ENCODE results near the gene RDH16. TPM values are rescaled to one million over a fixed set of nuclear protein-coding genes. Genes with fewer than 3 reads are reported as not detected.

The RDH16 gene
- total and polyA plus RNA-seq, 2 donors from 2014 or later: 0.15 to 0.41 TPM

GRCh38 chr12:56994231-56994746, 36.9 kb upstream of the RDH16 start:
- H3K27me3 ChIP-seq (ENCODE audit: control insufficient read depth, insufficient read depth, low read length): no peaks in the 10 kb centered on the region
- H3K9ac ChIP-seq (ENCODE audit: low read length in 3 of 3): no peak overlapping the region
- DNase-seq (no peak), FAIRE-seq (no peak)
- H3K9me3 ChIP-seq (ENCODE audit: control insufficient read depth in 2 of 3, insufficient read depth in 1 of 3, low read length in 3 of 3): no peaks in the 10 kb centered on the region
- intact Hi-C loops (cut with DNase I): loop anchor here (10.0 kb wide), 1 partner anchor 229 kb away; the partner anchor contains the start of gene HSD17B6
- H3K4me1 ChIP-seq (ENCODE audit: control insufficient read depth in 2 of 3, insufficient read depth in 2 of 3, low read depth in 1 of 3, low read length in 3 of 3): peaks cover 0 to 9% (median 9%) of the 10 kb centered on the region in 3 donors
- H3K27ac ChIP-seq (ENCODE audit: low read depth in 2 of 2, low read length in 2 of 2): peak overlapping the region in 1 of 2 donors; percentile 5
- peaks cover 0 to 2% (median 0%) of the 10 kb centered on the region in 3 donors for H3K36me3 ChIP-seq (ENCODE audit: control insufficient read depth in 2 of 3, insufficient read depth in 3 of 3, low read length in 3 of 3)
- TF ChIP-seq CTCF (IDR thresholded peaks at IDR 0.05; ENCODE audit: borderline replicate concordance, extremely low read depth, insufficient read depth): no peak
- H3K4me3 ChIP-seq (ENCODE audit: low read length in 3 of 3): no peak overlapping the region

- DNase-seq (no peak), FAIRE-seq (no peak)
- TF ChIP-seq CTCF (IDR thresholded peaks at IDR 0.05; ENCODE audit: borderline replicate concordance, extremely low read depth, insufficient read depth): no peak
- Histone ChIP-seq H3K27ac (ENCODE audit: low read depth in 2 of 2, low read length in 2 of 2) (no peak overlapping the region), H3K36me3 (ENCODE audit: control insufficient read depth in 2 of 3, insufficient read depth in 3 of 3, low read length in 3 of 3) (peaks cover 0 to 2% (median 0%) of the 10 kb centered on the region in 3 donors), H3K4me1 (ENCODE audit: control insufficient read depth in 2 of 3, insufficient read depth in 2 of 3, low read depth in 1 of 3, low read length in 3 of 3) (peaks cover 0 to 9% (median 9%) of the 10 kb centered on the region in 3 donors), H3K27me3 (ENCODE audit: control insufficient read depth, insufficient read depth, low read length) (no peaks in the 10 kb centered on the region), H3K4me3 (ENCODE audit: low read length in 3 of 3) (no peak overlapping the region), H3K9me3 (ENCODE audit: control insufficient read depth in 2 of 3, insufficient read depth in 1 of 3, low read length in 3 of 3) (no peaks in the 10 kb centered on the region), H3K9ac (ENCODE audit: low read length in 3 of 3) (no peak overlapping the region)
- intact Hi-C loops (cut with DNase I): loop anchor here (10.0 kb wide), 1 partner anchor 229 kb away; the partner anchor contains the start of gene HSD17B6
Observed at GRCh38 chr12:56993346-56993745, 35.9 kb upstream of the RDH16 start.

GRCh38 chr12:56991319-56992246, 34.2 kb upstream of the RDH16 start:
- Histone ChIP-seq H3K4me1 (ENCODE audit: control insufficient read depth in 2 of 3, insufficient read depth in 2 of 3, low read depth in 1 of 3, low read length in 3 of 3) (peaks cover 0 to 9% (median 0%) of the 10 kb centered on the region in 3 donors), H3K36me3 (ENCODE audit: control insufficient read depth in 2 of 3, insufficient read depth in 3 of 3, low read length in 3 of 3) (no peaks in the 10 kb centered on the region), H3K27me3 (ENCODE audit: control insufficient read depth, insufficient read depth, low read length) (no peaks in the 10 kb centered on the region), H3K9ac (ENCODE audit: low read length in 3 of 3) (no peak overlapping the region), H3K27ac (ENCODE audit: low read depth in 2 of 2, low read length in 2 of 2) (peak overlapping the region; percentile 40 to 62), H3K4me3 (ENCODE audit: low read length in 3 of 3) (no peak overlapping the region), H3K9me3 (ENCODE audit: control insufficient read depth in 2 of 3, insufficient read depth in 1 of 3, low read length in 3 of 3) (no peaks in the 10 kb centered on the region)
- TF ChIP-seq CTCF (IDR thresholded peaks at IDR 0.05; ENCODE audit: borderline replicate concordance, extremely low read depth, insufficient read depth): no peak
- DNase-seq (peak in 1 of 5 donors; percentile 50), FAIRE-seq (no peak)
- intact Hi-C loops (cut with DNase I): loop anchor here (10.0 kb wide), 1 partner anchor 227 kb away; the partner anchor contains the start of gene HSD17B6

Measured in kidney (tissue), 14 donors.